Stimulated activated CD8-positive, alpha-beta memory T cell treated with anti-CD3 and anti-CD28 coated beads, Interleukin-7, amount 100 ng/mL, for 24 hours (primary cell): ENCODE results near the gene RAD51B.

Experiments
- DNase-seq: peaks from one replicate; pipeline ENCODE4 v3.0.0-alpha.2; 2020; ENCODE audit warnings: low read depth

RAD51B gene

DNA sequence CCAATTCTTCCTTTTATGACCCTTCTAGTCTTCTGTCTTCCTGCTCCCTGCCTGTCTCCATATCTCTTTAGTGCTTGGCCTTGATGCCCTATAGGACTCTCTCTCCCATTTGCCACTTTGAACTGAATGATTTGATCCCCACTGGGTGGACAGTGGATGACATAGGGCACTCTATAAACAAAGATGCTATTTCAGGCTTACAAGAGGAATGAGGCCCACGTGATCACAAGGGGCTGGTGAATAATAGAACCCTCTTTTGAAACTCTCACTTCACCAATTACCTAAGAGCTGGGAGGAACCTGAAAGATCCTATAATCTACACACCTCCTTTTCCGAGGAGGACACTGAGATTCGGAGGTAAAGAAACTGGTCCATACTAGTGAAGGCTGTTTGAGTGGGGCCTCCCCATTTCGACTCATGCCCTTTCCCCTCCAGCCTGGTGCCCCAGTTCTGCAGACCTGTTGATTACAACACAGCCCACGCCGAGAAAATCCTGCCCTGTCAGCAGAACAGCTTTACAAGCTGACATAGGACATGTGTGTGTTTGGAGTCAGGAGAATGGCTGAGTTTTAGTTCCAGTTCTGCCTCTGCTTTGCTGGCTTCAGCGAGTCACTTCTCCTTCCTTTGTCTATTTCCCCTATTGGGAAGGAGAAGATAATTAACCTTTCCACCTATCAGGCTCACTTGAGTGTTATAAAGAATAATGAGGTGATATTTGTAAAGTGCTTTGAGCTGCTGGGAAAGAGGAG is 573.0 kb downstream of the RAD51B start:
- no peak for DNase-seq

- DNase-seq = no peak
Observed at GRCh38 chr14:68393259-68393658, 573.7 kb downstream of the RAD51B start.

DNA sequence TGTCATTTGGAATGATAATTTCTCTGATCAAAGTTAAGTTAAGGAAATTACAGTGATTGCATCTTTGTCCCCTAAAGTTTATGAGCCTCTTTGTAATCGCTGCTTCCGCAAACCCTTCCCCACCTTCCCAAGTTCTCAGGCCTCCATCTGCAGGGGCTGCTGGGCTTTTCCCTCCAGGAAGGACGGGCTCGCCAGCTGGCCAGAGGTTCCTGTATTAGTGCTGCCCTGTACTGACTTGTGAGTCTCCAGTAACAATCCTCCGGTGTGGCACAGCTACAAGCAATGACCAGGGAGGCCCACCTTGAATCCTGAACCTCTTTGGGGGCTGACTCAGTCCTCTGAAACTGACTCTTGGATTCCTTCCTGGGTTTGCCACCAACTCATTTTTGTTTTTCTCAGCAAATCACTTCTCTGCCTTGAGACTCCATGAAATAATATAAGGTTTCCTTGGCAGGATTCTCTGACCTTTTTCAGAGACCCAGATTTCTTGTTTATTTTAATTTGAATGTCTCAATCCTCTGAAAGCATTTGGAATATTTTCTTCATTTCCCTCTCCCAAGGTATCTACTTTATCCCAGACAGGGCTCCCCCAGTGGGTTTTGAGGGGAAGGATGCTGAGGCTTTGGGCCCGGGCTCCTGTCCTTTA is 574.7 kb downstream of the RAD51B start:
- DNase-seq = no peak

- DNase-seq = no peak
Observed at GRCh38 chr14:68394764-68395143, 575.2 kb downstream of the RAD51B start.

GRCh38 chr14:68395604-68396003 is 576.0 kb downstream of the RAD51B start:
- no peak for DNase-seq

DNA sequence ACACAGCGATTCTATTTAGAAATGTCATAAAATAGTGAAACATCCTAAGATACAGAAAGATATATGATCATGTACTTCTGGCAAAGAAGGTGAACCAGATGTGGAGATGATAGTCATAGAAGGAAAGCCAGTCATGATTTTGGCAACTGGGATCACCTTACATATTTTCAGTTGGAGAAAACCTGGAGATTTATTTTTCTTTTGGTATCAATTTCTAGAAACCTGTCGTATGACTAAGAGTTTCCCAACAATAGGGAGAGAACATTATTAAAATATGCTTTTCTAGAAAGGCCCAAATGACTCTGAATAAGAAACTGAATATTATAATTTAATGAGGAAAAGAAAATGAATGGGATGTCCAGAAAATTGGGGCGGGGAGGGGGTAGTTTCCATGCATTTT is 576.9 kb downstream of the RAD51B start:
- DNase-seq = no peak

DNA sequence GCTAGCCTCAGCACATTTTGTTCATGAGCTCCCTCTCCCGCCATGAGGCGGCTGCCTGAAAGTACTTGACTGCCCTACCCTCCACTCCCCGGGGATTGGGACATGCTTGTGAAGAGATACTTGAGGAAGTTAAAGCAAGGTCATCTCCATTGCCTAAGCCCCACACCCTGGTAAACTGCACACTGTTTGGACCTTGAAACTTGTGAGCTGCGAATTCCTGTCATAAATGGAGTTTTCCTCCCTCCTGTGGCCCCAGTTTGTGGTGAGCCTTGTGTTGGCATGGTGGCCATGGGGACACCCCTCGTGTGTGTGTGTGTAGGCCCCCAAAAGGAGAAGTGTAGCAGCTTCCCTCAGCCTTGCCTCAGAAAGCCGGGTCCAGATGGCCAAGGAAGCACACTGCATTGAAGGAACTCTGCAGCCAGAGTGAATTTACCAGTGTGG is 577.8 kb downstream of the RAD51B start:
- no peak for DNase-seq

DNA sequence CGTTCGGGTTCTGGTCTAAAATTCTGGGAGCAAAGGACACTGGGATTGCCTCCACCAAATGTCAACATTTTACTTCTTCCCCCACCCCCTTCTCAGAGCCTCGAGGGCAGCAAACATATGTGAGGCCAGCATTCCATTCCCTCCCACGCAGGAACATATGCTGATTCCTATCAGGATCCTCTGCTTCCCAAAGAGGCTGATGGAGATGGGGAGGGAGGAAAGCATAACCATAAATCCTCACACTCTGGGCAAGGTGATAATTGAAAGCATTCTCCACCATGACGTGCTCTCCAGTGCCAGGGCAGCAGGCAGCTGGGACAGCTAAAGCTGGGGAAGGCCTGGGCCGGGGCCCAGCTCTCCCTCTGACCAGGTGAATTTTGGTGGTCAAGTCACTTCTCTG is 578.2 kb downstream of the RAD51B start:
- DNase-seq = no peak

- DNase-seq = no peak
Observed at GRCh38 chr14:68398370-68398769, 578.8 kb downstream of the RAD51B start.

DNA sequence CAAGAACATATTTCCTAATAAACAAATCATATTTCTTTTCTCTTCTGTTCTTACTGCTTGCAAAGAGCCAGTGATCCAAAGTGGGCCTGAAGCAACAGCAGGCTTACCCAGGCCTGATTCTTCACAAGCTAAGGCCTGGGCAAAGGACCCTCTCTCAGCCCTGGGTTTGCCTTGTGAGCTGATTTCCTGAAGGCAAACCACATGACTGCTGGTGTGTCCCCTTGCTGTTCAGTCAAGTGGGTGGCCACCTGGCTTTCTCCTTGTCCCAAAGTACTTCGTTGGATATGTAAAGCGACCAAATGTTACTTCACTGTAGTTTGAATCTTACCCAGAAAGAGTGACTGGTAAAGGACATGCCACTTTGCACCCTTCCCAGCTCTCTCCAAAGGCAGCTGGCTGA is 580.4 kb downstream of the RAD51B start:
- no peak for DNase-seq

DNA sequence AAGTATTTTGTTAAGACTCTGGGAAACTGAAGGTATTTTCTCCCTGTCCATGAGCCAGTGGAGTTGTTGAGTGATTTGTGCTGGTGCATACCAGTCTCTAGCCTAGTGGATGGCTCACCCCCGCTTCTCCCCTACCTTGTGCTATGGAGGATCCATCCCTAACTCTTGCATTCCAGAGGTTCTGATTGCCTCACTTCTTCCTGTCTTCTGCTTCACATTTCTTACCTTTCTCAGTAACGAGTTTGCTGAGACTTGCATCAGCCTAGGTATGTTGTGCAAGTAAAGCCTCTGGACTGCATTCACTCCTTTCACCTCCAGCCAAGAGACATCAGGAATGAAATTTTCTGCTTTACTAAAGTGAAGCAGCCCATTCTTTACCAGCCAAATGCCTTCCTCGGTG is 581.7 kb downstream of the RAD51B start:
- DNase-seq = no peak

DNA sequence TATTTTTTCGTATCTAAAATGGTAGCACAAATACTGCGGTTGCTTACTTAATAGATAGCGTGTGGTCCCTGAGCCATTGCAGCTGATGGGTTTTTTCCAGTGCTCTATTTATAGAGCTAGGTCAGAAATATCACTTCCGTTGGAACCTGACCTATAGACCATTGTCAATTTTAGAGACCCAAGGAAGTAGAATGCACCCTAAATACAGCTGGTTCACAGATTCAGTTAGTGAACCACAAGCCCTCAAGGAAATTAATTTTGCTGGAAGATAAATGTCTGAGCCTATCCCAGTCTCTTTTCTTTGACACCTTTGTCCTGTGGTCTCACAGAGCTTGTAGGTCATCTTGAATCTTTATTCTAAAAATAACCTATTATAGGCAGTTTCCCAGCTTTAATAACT is 582.3 kb downstream of the RAD51B start:
- DNase-seq = no peak

DNA sequence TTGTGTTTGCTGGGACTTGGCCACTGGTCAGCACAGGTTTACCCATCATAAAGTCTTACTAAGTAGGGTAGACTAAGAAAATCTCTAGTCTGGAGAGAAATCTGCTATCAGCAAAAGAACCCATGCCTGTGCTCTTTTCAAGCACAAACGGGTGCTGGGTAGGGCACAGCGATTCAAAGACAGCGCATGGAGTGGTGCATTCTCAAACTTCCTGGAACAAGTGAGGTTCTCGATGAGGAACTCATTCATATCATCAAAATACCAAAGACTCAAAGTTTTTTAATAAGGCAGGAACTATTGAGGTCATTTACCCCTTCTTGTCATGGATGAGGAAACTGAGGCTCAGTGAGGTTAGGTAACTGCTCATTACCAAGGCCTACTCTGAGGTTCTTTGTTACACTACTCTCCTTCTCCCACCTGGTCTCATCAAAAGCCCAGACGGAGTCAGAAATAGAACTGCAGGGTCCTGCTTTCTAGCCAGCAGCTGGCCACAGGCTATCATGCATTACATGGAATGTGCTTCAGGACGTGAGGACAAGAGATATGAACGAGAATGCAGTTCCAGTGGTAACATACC is 583.0 kb downstream of the RAD51B start:
- DNase-seq = no peak

DNA sequence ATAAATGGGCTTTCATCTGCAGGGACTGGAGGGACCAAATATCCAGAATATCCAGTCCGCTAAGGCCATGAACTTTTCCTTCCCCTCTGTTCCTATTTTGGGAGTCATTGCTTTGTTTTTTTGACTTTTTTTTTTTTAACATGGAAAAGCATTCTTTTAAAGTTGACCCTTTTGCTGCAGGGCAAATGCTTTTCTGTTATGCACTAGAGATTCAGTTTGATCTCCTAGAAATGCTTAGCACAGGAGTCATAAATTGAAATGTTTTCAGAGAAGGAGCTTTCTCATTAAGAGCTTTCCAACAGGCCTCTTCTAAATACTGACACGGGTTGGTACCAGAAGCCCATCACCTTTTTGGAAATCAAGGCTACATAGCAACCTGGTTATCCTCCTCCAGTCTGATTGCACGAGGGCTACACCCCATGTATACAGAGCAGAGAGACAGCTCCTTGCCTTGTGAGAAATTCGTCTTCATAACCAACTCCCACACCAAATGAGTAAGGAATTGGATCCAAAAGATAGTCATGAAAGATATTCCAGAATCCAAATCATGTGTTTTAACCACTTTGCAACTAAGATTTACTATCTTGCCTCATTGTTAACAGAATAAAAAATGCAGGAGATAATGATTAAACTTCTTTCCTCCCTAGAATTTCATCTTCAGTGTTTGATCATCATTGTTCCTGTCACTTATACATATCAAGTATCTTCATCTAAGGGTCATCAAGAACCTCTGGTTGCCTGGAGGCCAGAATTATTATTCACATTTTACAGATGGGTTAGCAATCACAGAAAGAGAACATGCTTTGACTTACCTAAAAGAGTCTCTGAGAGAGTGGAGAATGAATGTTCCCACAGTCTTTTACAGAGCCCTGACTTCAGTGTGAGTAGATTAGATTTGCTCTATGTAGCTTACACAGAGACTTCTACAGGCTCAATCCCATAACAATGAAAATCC is 583.9 kb downstream of the RAD51B start:
- no peak for DNase-seq

- DNase-seq = no peak
Observed at GRCh38 chr14:68404146-68404527, 584.6 kb downstream of the RAD51B start.

DNA sequence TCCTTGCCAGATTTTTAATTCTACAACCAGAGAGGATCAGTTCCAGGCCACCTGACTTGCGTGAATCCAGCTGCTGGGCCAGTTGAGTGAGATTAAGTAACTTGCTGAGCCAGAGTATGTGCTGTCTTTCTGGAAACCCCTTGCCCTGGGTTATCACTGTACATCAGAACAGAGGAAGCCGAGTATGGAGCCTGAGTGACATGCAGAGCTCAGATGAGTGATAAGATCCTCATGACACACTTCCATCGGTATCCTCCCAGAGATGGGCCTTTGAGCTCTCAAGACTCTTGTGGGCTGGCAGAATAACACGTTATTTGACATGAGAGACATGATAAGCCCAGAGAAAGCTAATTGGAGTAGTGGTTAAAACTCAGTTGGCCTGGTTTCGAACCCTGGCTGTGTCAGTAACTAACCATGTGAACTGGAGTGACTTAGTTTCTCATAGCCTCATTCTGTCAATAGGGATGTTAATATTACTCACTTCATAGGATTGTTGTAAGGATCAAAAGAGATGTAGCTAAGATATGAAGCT is 585.1 kb downstream of the RAD51B start:
- DNase-seq = no peak

GRCh38 chr14:68405961-68406360 is 586.4 kb downstream of the RAD51B start:
- no peak for DNase-seq

- DNase-seq = no peak
Observed at GRCh38 chr14:68407285-68407684, 587.7 kb downstream of the RAD51B start.

GRCh38 chr14:68407825-68408224 is 588.2 kb downstream of the RAD51B start:
- no peak for DNase-seq

GRCh38 chr14:68408680-68409079 is 589.1 kb downstream of the RAD51B start:
- no peak for DNase-seq

- DNase-seq = no peak
Observed at GRCh38 chr14:68409387-68409786, 589.8 kb downstream of the RAD51B start.
